Loucy (cell line): ENCODE results near the gene USF2.

Experiments used
- H2AFZ ChIP-seq: fragments of 200-600 bp; sonication (generic); 2 replicates; pipeline ENCODE4 v1.6.0; 2016; ENCODE audit warnings: antibody characterized with exemption, mild to moderate bottlenecking, low read length, moderate library complexity
- H3F3A ChIP-seq: fragments of 200-600 bp; 2 replicates; pipeline ENCODE4 v1.6.0; 2016; ENCODE audit warnings: antibody characterized with exemption, low read depth, mild to moderate bottlenecking
- H3K27me3 ChIP-seq: fragments of 200-600 bp; sonication (generic); 2 replicates; pipeline ENCODE4 v1.6.1; 2014; ENCODE audit warnings: low read length, mild to moderate bottlenecking; ENCODE audit not compliant: insufficient read depth, poor library complexity, severe bottlenecking
- H3K36me3 ChIP-seq: fragments of 200-600 bp; sonication (generic); 2 replicates; pipeline ENCODE4 v1.6.1; 2016; ENCODE audit warnings: low read length; ENCODE audit not compliant: insufficient read depth
- H3K4me1 ChIP-seq: fragments of 200-600 bp; sonication (generic); 2 replicates; pipeline ENCODE4 v1.5.1; 2014; ENCODE audit warnings: low read length, mild to moderate bottlenecking; ENCODE audit not compliant: insufficient read depth, poor library complexity, severe bottlenecking
- H3K4me2 ChIP-seq: fragments of 200-600 bp; sonication (generic); 2 replicates; pipeline ENCODE4 v1.6.0; 2014; ENCODE audit warnings: antibody characterized with exemption, low read length, low read depth, mild to moderate bottlenecking; ENCODE audit not compliant: poor library complexity, severe bottlenecking
- H3K4me3 ChIP-seq: fragments of 200-600 bp; sonication (generic); 2 replicates; pipeline ENCODE4 v1.5.1; 2014; ENCODE audit warnings: low read length, mild to moderate bottlenecking, mixed read lengths; ENCODE audit not compliant: poor library complexity, severe bottlenecking
- H3K79me2 ChIP-seq: fragments of 200-600 bp; sonication (generic); 2 replicates; pipeline ENCODE4 v1.6.1; 2014; ENCODE audit warnings: low read length; ENCODE audit not compliant: insufficient read depth
- H3K9ac ChIP-seq: fragments of 200-600 bp; sonication (generic); 2 replicates; pipeline ENCODE4 v1.6.0; 2014; ENCODE audit warnings: mild to moderate bottlenecking, low read depth, low read length, moderate library complexity; ENCODE audit not compliant: poor library complexity, severe bottlenecking
- H3K9me2 ChIP-seq: fragments of 200-600 bp; sonication (generic); replicated peaks from 2 replicates; pipeline ENCODE4 v1.6.1; 2016; ENCODE audit warnings: low read depth, low read length, mixed read lengths
- H3K9me3 ChIP-seq: fragments of 200-600 bp; sonication (generic); 2 replicates; pipeline ENCODE4 v1.6.1; 2014; ENCODE audit warnings: mild to moderate bottlenecking, antibody characterized with exemption, low read length, low read depth; ENCODE audit not compliant: insufficient read depth
- H4K20me1 ChIP-seq: fragments of 200-600 bp; sonication (generic); 2 replicates; pipeline ENCODE4 v1.6.0; 2014; ENCODE audit warnings: antibody characterized with exemption, low read length, mild to moderate bottlenecking; ENCODE audit not compliant: insufficient read depth, poor library complexity, severe bottlenecking
- EZH2phosphoT487 ChIP-seq: fragments of 200-600 bp; IDR thresholded peaks from 2 replicates; pipeline ENCODE4 v1.6.1; 2018; ENCODE audit warnings: antibody characterized with exemption, mild to moderate bottlenecking, moderate library complexity, borderline replicate concordance
- TF ChIP-seq, protein P1 (sequence below): fragments of 200-600 bp; sonication (generic); conservative IDR thresholded peaks from 2 replicates; pipeline ENCODE4 v1.5.1; 2014; ENCODE audit warnings: mild to moderate bottlenecking, antibody characterized with exemption, low read length

USF2 gene

DNA sequence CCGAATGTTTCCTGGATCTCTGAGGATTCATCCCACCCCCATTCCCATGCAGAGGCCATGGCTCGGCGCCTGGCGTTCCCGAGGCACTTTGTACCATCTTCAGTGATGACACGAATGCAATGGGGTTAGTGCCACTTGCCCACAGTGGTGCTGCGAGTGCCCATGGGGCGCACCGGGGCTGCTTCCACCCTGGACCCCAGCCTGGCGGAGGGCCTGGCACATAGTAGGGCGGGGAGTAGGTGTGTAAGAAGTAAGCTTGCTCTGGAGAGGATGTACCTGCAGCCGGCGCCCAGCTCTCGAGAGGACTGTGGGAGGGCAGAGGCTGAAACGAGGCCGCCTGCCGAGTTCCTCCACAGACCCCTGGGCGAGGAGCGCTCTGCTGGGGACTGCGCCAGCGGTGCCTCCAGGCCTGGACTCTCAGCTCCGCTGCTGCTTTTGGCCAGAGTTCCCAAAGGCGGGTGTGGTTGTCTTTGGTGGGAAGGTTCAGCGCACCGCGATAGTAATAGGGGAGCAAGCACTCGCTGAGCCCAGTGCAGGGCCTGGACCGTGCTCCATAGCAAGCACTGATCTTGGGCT lies 8.0 kb downstream of the USF2 start:
- Histone ChIP-seq H3K79me2 (peaks cover 7% of the 10 kb centered on the region; the same call in 1 of the 2 replicates), H3K4me1 (peaks cover 6% of the 10 kb centered on the region), H4K20me1 (peaks cover 6% of the 10 kb centered on the region), H3K36me3 (peaks cover 14% of the 10 kb centered on the region; the same call in 1 of the 2 replicates), H3K27me3 (no peaks in the 10 kb centered on the region), H3K9me2 (no peaks in the 10 kb centered on the region), H3K9me3 (no peaks in the 10 kb centered on the region), H2AFZ (no peak overlapping the region), H3F3A (no peaks in the 10 kb centered on the region), H3K4me3 (no peak overlapping the region), H3K4me2 (no peak overlapping the region), H3K9ac (no peak overlapping the region)
- TF ChIP-seq, protein P1, sequence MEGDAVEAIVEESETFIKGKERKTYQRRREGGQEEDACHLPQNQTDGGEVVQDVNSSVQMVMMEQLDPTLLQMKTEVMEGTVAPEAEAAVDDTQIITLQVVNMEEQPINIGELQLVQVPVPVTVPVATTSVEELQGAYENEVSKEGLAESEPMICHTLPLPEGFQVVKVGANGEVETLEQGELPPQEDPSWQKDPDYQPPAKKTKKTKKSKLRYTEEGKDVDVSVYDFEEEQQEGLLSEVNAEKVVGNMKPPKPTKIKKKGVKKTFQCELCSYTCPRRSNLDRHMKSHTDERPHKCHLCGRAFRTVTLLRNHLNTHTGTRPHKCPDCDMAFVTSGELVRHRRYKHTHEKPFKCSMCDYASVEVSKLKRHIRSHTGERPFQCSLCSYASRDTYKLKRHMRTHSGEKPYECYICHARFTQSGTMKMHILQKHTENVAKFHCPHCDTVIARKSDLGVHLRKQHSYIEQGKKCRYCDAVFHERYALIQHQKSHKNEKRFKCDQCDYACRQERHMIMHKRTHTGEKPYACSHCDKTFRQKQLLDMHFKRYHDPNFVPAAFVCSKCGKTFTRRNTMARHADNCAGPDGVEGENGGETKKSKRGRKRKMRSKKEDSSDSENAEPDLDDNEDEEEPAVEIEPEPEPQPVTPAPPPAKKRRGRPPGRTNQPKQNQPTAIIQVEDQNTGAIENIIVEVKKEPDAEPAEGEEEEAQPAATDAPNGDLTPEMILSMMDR, result no peak
- no peak for TF ChIP-seq EZH2phosphoT487

DNA sequence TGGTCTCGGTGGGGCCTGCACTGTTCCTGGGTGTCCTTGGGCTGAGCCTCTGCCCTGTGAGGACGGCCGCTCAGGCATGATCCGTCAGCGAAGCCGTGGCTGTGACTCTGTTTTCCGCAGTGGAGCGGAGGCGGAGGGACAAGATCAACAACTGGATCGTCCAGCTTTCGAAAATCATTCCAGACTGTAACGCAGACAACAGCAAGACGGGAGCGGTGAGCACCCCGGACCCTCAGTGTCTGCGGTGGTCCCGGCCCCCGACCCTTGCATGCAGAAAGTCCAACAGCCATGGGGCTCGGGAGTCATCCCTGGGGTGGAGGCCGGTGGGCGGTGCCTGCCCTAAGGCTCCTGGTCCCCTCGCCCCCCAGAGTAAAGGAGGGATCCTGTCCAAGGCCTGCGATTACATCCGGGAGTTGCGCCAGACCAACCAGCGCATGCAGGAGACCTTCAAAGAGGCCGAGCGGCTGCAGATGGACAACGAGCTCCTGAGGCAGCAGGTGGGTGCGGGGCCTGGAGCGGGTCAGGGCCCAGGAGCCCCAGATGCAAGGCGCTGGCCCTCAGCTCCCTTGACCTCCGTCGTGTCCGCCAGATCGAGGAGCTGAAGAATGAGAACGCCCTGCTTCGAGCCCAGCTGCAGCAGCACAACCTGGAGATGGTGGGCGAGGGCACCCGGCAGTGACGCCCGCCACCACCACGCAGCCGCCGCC lies 10.0 kb downstream of the USF2 start:
- TF ChIP-seq, protein P1, result no peak
- no peak for TF ChIP-seq EZH2phosphoT487
- no peak overlapping the region for H3K9ac ChIP-seq
- H3K9me2 ChIP-seq, result no peaks in the 10 kb centered on the region
- H3K4me1 ChIP-seq, result no peaks in the 10 kb centered on the region
- H3K4me2 ChIP-seq, result no peak overlapping the region
- H3K9me3 ChIP-seq, result no peaks in the 10 kb centered on the region
- H3K27me3 ChIP-seq, result no peaks in the 10 kb centered on the region
- H2AFZ ChIP-seq, result no peak overlapping the region
- no peaks in the 10 kb centered on the region for H3F3A ChIP-seq
- no peak overlapping the region for H3K4me3 ChIP-seq
- H4K20me1 ChIP-seq, result no peaks in the 10 kb centered on the region
- peaks cover 7% of the 10 kb centered on the region; the same call in 1 of the 2 replicates for H3K36me3 ChIP-seq
- H3K79me2 ChIP-seq, result no peaks in the 10 kb centered on the region

DNA sequence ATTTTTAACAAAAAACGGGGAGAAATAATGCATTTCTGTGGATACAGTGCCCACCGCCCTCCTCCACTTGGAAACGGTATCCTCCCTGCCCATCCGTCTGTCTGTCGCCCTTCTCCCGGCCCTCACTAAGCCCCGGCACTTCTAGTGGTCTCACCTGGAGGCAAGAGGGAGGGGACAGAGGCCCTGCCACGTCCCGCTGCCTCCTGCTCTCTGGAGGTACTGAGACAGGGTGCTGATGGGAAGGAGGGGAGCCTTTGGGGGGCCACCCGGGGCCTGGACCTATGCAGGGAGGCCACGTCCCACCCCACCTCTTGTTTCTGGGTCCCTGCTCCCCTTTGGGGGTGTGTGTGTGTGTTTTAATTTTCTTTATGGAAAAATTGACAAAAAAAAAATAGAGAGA lies 10.6 kb downstream of the USF2 start:
- no peaks in the 10 kb centered on the region for H4K20me1 ChIP-seq
- no peaks in the 10 kb centered on the region for H3K27me3 ChIP-seq
- TF ChIP-seq, protein P1, result no peak
- TF ChIP-seq EZH2phosphoT487, result no peak
- H3K4me1 ChIP-seq, result no peaks in the 10 kb centered on the region
- no peaks in the 10 kb centered on the region for H3K9me2 ChIP-seq
- no peaks in the 10 kb centered on the region for H3K79me2 ChIP-seq
- H3K9me3 ChIP-seq, result no peaks in the 10 kb centered on the region
- H3K4me2 ChIP-seq, result no peak overlapping the region
- no peak overlapping the region for H2AFZ ChIP-seq
- H3K9ac ChIP-seq, result no peak overlapping the region
- H3K4me3 ChIP-seq, result no peak overlapping the region
- no peaks in the 10 kb centered on the region for H3F3A ChIP-seq
- peaks cover under 1% of the 10 kb centered on the region; the same call in 1 of the 2 replicates for H3K36me3 ChIP-seq
